ENCODE measurements around the gene FAM110C.
"Not testable (repeated sequence)": the region's sequence is repeated elsewhere in the genome, so short reads cannot be mapped to it uniquely, and the experiment has no call there.

Gene FAM110C

GRCh38 chr2:46471-47345 lies at the start of gene FAM110C:
FAM110C (minus strand) TSS chr2:46505; CDS start chr2:46385, 120 bp downstream.
- DNase-seq, result no peak

DNA sequence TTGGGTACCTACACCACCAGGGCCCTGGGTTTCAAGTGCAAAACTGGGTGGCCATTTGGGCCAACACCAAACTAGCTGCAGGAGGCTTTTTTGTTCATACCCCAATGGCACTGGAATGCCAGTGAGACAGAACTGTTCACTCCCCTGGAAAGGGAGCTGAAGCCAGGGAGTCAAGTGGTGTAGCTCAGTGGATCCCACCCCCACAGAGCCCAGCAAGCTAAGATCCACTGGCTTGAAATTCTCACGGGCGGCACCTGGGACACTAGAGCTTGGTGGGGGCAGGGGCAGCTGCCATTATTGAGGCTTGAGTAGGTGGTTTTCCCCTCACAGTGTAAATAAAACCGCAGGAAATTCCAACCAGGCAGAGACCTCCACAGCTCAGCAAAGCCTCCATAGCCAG lies 46.0 kb upstream of the FAM110C start:
- no peak for DNase-seq

DNA sequence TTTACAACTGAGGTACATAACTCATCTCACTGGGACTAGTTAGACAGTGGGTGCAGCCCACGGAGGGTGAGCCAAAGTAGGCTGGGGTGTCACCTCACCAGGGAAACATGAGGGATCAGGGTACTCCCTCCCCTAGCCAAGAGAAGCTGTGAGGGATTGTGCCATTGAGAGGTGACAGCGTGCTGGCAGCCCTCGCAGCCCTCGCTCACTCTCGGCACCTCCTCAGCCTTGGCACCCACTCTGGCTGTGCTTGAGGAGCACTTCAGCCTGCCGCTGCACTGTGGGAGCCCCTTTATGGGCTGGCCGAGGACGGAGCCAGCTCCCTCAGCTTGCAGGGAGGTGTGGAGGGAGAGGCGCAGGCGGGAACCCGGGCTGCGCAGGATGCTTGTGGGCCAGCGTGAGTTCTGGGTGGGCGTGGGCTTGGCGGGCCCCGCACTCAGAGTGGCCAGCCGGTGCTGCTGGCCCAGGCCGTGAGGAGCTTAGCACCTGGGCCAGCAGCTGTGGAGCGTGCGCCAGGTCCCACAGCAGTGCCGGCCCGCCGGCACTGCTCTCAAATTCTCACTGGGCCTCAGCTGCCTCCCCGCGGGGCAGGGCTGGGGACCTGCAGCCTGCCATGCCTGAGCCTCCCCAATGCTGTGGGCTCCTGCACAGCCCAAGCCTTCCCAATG lies 44.5 kb upstream of the FAM110C start:
- no peak for DNase-seq

DNA sequence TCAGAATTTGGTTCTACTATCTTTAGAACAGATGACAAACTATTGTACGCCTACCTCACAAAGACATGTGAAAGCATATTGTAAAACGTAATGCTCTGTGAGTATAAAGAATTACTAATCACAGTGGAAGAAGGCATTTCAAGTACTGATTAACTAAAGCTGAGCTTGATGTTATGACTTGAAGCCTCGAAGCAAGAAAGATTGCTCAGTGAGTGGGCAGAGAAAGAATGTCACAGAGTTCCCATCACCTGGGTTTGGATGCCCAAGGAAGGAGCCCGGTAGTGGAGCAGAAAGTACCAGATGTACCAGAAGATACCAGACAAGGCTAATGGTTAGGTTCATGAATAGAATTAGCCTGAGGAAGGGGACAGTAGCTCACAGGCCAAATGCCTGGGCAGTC lies 39.5 kb upstream of the FAM110C start:
- no peak for DNase-seq

GRCh38 chr2:84121-84520 lies 37.8 kb upstream of the FAM110C start:
- DNase-seq, result no peak

GRCh38 chr2:80971-81736 lies 34.8 kb upstream of the FAM110C start:
- DNase-seq, result no peak

GRCh38 chr2:80378-80777 lies 34.1 kb upstream of the FAM110C start:
- no peak for DNase-seq

- DNase-seq, result no peak
Observed at GRCh38 chr2:71309-72035, 25.2 kb upstream of the FAM110C start.

DNA sequence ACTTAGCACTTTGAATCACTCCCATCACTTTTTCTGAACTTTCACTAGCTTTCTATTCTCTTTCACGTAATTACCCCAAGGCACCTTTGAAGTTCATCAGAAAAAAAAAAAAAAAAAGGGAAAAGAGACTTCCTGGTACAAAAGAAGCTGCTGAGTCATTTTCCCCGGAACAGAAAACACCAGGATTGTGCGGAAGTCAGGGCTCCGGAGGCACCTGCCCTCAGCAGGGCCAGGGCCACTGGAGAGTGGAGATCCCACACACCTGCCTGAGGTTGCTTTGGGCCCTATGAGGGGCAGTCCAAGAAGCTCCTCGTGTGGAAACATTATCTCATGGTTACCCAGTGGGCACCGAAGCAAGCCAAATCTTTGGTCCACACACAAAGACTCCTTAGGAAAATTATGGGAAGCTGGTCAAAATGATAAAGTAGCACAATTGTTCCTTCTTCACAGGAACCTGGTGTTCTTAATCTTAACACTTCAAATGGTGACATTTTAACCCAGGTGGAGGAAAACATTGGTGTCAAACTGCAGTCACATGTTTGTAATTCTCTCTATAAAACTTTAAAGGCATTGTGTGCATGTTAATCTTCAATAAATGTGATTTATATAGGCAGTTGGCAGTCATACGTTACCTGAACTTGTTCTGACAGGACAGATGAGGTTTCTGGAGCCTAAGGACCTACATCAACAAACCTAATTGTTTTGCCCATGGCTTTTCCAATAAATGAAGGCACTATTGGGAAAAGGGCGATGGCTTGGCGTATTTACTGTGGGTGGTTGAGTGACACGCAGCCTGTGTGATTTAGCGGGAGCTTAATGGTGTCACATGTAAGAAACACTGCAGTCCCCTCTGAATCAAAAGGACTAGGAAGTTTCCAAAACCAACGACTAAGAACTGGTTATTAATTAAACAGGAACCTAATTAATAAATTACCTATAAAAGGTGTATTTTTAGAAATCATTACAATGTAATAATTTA lies 23.4 kb upstream of the FAM110C start:
- no peak for DNase-seq

DNA sequence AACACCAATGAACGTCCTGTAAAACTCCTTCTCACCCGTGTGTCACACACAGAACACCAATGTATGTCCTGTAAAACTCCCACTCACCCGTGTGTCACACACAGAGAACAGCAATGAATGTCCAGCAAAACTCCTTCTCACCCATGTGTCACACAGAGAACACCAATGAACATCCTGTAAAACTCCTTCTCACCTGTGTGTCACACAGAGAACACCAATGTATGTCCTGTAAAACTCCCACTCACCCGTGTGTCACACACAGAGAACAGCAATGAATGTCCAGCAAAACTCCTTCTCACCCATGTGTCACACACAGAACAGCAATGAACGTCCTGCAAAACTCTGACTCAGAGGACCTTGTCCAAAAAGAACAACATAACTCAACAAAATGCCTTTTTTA lies 22.3 kb upstream of the FAM110C start:
- not testable (repeated sequence) for DNase-seq

- DNase-seq, result no peak
Observed at GRCh38 chr2:66853-67252, 20.5 kb upstream of the FAM110C start.

- no peak for DNase-seq
Observed at GRCh38 chr2:65121-65520, 18.8 kb upstream of the FAM110C start.

GRCh38 chr2:55587-56448 lies 9.5 kb upstream of the FAM110C start:
- DNase-seq, result no peak

DNA sequence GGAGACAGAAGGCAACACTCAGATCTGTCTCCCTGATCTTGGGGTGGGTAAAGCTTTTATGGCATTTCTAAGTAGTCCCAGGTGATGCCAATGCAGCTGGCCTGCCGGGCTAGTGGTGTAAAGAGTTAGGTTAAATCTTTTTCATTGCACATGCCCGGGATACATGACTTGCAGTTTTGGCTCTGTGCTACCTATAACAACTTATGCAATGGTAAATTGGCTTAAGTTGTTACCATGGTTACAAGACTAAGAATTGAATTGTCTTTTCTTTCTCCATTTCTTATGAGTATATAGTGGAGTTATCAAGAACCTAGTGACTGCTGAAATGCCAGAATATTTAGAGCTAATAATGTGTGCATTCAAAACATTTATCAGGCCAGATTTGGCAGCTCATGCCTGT lies 5.3 kb upstream of the FAM110C start:
- no peak for DNase-seq

- no peak for DNase-seq
Observed at GRCh38 chr2:47737-48136, 1.4 kb upstream of the FAM110C start.

DNA sequence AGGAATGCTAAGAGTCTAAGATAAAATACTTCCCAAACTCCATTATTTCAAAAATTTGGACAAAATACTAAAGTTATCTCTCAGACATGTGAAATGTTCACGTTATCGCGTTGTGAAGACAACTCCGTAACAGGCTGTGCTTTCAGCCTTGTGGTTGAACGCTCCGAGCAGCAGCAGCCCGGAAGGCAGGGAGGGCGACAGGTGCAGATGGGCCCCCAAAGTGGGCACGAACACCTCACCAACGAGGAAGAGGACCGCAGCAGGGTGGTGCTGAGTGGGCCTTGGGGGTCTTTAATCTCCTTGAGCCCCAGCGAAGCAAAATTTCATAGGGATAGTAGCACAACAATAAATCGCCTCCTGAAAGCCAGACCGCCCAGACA lies 1.0 kb upstream of the FAM110C start:
- DNase-seq, result no peak

DNA sequence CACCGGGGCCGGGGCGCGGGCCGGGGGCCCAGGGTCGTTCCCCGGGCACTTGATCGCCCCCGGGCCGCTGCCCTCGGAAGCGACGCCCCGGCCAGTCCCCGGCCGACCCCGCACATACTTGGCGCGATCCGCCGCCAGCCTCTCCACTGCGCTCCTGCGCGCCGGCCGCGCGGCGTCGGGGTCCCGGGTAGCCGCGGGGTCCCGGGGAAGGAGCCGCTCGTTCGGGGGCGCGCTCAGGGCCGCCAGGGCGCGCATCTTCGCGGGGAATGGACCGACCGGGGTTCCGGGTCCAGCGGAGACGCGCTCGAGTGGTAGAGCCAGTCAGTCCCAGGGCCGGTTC lies 204 bp downstream of the FAM110C start:
- no peak for DNase-seq

DNA sequence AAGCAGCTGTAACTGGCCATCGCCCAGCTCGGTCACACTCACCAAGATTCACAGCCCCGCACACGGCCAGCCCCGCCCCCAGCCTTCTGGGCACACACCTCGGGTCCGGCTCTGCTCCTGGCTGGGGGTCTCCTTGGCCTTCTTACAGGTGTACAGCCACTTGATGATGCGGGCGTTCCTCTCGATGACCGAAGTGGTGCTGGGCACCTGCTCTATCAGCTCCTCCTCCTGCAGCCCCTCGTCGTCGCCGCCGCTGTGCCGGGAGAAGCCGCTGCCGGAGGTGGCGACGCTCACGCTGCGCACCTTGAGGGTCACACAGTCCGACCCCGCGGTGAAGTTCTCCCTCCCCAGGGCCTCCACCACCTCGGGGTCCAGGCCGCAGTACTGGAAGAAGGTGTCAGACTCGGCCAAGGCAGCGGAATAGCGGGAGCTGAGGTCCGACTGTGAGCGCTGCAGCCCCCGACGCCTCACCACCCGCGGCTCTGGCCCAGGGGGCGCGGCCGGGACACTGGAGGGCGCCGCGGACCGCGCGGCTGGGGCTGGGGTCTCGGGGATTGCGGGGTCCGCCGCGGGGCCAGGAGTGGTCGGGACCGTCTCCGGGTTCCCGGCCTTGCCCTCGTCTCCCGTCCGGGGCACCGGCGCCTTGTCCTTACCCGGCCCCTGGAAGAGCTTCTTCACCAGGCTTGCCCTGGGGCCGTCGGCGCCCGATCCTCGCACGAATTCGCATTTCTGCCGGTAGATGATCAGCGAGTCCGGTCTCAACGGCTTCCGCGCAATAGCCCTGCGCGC lies 769 bp downstream of the FAM110C start:
- DNase-seq, result no peak

DNA sequence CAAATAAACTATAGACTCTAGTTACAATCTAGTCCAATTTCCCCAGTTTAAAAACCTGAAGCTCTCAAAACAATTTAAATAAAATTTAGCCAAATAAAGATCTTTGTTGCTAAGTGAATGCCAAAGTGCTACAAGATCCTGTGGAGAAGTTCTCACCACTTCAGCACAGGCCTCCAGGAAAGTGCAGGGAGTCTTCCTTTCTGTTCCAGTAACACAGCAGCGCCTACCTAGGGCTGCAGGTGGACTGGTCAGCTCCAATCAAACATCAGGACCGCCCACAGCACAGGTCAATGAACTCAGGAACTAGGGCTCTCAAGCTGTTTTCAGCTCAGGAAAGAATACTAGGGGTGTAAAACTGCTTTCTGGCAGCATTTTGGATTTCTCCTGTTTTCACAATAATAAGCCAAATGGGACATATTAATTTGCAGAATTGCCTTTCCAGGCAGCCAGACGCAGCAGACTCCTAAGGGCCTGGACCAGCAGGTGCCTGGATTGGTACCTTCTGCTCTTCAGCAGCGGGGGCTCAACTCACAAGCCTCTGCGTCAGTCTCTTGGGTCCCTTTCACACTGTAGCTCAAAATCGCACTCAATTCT lies 1.5 kb downstream of the FAM110C start:
- no peak for DNase-seq

DNA sequence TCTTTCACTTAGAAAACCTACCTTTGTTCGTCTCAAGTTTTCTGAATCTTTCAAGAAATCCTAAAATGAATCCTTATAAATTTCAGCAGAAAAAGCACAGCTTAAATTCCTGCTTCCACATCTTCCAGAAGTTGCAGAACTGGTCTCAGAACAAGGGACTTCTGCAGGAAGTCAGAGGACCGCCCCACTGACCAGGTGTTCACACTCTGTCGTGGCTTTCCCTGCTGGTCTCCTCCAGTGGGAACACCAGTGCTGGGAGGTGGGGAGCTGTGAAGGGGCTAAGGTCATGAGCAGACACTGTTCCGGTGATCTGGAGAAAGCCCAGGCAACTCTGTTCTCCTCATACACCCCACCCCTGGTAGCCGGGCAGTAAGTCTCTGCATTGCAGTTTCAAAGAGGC lies 3.5 kb downstream of the FAM110C start:
- no peak for DNase-seq
